ENCODE measurements around the gene EDIL3.
A peak's percentile ranks its signal among the peaks of the same experiment; 100 is the strongest.
"Not testable (repeated sequence)": the region's sequence is repeated elsewhere in the genome, so short reads cannot be mapped to it uniquely, and the experiment has no call there.

The EDIL3 gene

DNA sequence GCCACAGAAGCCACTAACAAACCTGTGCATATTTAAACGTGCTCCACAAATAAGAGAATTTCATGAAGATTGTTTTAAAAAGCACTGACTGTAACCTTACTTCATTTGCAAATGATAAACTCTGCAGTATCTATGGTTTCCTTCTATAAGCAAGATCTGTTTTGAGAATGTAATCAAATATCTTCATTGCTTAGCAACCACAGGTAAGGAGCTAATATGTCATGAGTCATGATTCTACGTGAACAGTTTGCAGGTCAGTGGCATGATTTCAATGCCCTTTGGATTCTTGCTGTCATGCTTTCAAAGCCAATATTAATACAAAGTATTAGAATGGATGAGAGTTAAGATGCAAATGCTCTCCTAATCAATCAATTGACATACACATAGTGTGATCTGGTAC lies 325.0 kb downstream of the EDIL3 start:
- peak; percentile 5 for DNase-seq (ENCODE audit: low spot score)

DNA sequence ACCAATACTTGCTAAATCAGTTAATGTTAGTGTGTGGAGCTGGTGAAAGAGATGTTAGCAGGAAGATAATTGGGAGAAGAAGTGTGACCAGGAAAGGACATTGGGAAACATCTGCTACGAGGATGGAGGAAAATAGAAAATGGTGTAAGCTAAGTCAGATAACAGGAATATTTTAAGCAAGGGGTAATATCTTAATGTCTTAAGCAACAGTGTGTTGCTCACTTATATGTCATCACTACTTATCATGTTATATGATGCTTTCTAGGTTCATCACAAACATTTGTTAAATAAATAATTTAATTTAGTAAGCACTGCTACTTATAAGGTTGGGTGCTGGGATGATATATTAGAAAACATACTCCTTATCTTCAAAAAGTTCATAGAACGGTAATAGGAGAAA lies 326.1 kb downstream of the EDIL3 start:
- DNase-seq (ENCODE audit: low spot score), result no peak

DNA sequence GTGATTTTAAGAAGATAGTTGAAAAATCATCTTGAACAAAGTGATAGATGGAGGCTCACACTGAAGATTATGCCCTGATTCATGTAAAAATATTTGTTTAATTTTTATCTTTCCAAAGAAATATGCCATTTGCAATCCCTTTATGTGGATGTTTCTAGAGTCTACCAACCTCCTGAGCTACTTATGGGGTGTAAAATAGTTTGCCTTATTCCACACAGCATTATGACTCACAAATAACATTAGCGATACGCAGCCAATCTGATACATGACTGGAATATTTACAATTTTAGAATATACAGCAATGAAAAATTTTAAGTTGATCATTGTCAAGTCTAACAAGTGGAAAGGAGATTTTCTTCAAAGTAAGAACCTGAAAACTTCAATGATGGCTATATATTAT lies 327.5 kb downstream of the EDIL3 start:
- DNase-seq (ENCODE audit: low spot score), result no peak

DNA sequence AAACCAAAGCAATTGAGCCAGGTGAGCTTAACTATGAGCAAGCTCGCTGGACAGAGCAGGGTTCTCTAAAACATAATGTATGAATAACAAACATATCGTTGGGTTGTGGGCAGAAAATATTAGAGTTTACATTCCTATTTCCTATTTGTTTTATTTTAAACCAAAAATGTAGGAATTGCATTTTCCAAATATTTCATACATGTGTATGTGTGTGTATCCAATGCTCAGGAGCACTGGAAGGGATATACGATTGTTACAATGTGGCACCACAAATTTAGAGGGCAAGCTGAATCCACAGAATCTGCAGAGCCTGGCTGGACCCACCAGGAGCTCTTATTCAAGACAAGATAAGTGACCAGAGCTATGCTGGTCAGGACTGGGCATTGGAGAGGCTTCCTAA lies 338.7 kb downstream of the EDIL3 start:
- no peak for DNase-seq (ENCODE audit: low spot score)

DNA sequence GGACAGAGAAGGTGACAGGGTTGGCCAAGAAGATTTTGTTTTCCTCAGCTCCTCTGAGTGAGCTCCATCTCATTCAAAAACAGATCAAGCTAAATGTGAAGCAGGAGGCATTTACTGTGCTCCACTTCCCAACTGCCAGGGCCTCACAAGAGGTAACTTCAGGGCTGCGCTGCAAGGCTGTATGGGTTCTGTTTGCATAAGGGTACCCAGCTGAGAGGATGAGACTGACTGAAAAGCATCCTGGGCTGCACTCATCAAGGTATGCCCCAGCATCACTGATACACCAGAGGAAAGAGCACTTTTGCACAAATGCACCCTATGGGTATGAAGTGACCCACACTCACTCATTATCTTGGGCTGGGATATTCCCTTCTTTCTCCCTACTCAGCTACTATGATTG lies 347.8 kb downstream of the EDIL3 start:
- no peak for DNase-seq (ENCODE audit: low spot score)

DNA sequence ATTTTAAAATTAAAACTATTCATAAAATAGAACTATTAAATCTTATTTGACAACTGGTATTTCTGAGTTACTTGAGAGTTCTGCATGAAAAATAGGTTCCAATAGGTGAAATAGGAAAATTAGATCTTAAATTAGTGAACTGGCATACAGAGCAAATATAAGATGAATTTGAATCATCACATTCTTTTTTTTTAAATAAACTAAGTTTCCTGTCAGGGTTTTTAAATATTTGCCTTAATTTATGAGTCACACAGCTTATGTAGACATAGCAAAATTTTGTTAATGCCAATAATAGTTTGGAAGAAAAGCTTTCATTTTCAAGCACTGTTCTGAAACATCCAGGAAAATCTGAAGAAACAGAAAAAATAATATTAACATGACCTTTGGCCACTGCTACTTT lies 352.4 kb downstream of the EDIL3 start:
- no peak for DNase-seq (ENCODE audit: low spot score)

DNA sequence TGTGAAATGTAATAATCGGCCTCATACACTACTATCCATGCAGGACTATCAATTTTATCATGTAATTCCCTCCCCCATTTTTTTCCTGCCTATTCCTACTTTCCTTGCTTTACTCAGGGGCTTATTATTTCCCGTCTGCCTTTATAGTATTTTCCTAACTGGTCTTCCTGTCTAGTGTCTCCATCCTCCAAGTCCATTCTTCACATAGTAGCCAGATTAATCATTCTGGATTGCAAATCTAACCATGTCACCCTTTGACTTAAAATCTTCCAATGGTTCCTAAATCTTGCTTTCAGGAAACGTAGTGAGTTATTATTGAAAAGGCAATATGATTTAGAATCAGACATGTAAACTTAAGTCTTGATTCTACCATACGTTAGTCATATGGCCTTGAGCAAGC lies 356.6 kb downstream of the EDIL3 start:
- DNase-seq (ENCODE audit: low spot score), result no peak

DNA sequence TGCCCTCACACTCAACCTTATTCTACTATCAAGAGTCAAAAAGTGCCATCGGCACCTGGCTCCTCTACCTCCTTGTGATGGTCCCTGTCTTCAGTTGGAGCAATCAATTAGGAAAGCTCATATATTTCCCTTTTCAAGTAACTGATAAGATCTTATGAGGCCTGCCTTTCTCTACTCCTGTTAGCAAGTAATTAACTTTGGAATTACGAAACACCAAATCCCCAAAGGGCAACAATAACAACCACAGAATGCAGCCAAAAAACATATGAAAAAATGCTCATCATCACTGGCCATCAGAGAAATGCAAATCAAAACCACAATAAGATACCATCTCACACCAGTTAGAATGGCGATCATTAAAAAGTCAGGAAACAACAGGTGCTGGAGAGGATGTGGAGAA lies 366.2 kb downstream of the EDIL3 start:
- DNase-seq (ENCODE audit: low spot score), result not testable (repeated sequence)

DNA sequence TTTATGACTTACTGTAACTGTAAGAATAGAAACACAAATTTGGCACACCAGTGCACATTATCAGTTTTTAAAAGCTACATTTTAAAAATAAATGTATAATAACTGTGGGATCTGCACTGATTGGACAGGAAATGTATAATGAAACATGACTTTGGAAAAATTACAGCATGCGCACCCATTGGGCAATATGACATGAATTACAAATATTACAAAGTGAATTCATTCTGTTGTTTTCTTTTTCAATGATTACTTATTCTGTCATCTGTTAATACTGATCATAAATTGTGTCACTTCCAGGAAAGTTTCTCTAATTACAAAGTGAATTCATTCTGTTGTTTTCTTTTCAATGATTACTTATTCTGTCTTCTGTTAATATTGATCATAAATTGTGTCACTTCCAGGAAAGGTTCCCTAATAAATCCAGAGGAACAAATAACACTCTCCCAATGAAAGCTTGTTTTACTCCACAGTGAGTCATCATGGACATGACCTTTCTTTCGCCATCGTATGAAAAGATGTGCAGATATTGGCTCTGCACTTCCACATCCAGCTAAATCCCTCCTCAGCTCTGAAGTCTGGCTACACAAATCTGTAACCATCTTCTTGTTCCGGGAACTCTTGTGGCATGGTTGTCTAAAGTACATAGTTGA lies 367.0 kb downstream of the EDIL3 start:
- DNase-seq (ENCODE audit: low spot score), result no peak

DNA sequence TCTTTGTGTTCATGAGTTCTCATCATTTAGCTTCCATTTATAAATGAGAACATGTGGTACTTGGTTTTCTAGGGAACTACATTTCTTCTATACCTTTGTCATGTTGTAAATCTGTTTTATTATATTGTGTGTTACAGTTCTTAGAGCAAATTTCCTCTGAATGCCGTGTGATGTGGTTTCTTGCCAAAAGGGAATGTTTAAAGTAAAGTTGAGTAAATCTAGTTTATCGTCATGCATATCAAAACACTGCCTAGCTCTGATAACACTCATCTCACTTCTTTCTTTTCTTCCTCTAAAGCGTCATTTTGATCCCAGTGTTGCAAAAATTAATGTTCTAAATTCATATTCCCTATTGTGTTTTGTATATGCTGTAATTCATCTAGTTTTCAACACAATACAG lies 368.6 kb downstream of the EDIL3 start:
- no peak for DNase-seq (ENCODE audit: low spot score)

DNA sequence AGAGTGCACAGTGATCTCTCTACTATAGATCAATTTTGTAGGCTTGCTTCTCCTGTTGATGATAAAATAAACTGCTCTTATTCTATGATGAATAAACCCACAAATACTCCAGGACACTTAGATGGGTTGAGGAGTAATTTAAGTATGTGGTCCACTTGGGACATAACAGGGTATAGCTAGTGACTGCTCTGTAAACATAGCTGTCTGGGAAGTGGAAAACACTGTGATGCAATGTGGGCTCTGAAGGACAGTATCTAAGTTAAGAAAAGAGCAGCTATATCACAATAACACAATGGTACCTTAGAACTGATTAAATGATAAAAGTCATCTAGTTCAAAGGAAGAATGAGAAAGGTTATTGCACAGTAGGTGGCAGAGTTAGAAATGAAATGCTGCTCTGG lies 369.7 kb downstream of the EDIL3 start:
- no peak for DNase-seq (ENCODE audit: low spot score)

DNA sequence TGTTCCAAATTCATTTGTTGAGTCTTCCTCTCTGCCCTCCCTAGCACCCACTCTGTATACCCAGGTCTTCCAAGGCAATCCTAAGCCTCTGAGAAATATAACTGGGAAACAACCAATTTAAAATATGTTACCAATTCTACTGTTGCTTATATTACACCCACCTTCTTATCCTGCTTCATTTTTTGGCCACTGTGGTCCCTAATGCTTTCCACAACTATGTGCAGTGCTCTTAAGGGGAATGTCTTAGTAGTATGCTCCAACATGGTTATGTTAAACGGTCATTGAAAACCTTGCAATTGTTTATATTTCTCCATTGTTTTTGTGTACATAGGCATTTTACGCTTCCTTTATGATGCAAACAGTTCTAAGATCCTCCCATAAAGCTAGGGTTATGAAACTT lies 390.9 kb downstream of the EDIL3 start:
- no peak for DNase-seq (ENCODE audit: low spot score)

DNA sequence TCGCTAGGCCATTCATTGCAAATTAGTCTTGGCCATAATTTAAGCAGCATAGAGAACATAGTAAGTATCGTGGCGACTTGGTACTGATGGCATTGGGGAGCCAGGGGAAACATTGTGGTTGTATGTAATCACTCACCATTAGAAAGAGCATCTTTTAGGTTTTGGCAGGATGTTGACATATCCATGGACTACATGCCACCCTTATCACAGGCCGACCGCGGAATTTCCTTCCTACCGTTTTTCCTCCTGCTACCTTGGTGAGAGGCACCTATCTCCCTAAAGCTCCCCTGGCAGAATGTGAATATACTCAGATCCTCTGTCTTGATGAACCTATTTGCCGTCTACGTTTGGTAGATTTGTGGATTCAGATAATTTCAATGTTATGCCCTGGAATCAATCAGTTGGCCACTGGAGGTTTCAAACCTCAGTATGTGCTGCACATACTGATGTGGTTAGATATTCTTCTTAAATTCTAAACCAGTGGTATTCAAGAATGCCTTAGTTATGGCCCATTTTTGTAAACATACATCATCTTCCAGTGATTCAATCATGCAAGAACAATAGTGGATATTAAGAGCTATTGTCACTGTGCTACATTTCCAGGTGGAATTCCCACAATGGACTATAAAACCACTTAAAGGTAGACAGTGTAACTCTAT lies 393.0 kb downstream of the EDIL3 start:
- peak; percentile 17 for DNase-seq (ENCODE audit: low spot score)

DNA sequence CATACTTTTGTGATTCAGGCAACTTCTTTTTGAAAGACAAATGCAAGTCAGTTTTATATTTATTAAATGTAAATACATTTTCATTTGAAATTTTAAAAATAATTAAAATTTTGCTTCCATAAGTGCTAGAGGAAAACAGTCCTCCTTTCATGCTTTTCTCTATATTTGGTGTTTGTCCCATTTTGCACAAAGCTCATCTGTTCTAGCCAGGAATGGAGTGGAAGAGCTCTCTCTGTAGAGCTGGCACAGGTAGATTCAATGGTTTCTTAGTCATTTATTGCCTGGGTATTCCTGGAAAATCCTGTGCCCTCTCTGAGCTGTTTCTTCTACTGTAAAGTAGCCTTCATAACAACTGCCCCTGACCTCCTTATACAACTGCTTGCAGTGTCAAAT lies 396.4 kb downstream of the EDIL3 start:
- DNase-seq (ENCODE audit: low spot score), result no peak

DNA sequence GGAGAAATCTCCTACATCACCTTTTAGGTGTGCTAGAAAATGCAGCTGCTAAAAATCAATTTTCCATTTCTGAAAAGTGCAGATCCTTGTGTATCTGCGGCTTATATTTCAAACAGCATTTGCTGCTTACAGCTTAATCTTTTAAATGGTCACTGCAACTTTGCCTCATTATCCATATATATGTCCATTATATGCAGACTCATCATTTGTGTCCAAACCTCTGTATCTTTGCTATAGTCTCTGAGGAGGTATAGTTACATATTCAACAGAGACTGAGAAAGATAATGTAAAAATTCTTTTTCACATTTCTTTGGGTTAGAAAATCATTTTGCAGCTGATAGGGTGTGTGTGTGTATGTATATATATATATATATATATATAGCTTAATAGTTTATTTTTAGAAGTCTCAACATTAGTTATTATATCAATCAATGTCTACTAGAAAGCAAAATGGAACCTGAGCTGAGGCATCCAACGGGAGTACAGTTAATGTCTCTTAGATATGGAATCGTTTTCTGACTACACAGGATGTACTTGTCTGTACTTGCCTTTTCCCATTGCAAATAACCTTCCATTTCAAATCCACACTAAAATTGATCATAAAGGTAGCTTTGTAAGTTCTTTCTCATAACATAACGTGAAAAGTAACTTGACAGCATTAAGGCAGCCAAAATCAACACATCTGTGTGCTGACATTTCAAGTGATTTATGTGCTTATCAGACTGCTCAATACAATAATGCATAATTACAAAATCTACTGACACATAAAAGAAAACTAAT lies 397.0 kb downstream of the EDIL3 start:
- DNase-seq (ENCODE audit: low spot score), result no peak

DNA sequence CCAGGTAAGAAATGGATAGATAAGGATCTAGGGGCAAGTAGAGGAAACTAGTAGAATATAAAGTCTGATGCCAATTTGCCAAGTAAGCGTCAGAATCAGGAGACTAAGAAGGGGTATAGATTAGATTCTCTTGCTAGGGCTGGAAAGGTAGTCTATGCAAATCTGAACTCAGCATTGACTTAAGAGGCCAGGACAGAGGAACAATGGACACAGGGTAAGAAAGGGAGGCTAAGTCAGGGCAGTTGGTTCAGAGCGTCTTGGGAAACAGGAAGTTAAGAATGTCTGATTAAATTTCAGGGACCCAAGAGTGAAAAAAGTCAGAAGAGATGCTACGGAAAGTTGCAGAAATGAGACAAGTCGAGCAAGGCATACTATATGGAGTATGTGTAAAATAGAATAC lies 400.8 kb downstream of the EDIL3 start:
- DNase-seq (ENCODE audit: low spot score), result no peak

DNA sequence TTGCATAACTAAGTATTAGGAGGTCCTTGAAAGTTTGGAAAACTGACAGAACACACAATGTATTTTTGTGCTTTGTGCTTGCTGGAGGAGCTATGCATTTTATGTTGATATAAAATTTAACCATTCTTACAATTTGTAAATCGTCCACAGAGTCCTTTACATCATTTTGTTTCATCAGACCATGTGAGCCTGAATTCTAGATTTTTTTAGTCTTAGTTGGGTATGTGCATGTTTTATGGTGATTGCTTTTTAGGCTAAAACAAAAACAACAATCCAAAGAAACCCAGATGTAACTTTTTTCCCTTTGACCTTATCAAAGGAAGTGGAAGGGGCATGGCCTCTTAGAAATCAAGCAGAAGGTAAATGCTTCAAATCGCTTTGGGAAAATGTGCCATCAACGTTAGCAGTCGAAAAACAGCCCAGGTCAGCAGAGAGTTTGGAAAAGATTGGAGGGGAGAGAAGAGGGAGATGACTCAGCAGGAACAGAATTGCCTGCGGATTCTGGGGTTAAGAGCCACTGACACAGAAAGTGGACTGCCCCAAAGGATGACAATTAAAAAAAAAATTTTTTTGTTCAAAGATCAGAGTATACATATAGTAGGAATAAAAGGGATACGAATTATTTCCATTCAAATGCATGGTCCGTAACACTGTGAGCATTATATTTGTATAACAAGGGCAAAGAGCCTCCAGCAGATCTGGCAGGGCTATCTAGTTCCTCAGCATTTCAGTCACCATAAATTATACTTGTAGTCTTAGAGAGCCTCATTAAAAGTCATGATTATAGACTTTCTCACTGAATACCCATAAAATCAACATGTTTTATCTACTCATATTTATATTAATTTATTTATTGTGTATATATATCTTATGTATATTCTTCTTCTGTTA lies 410.5 kb downstream of the EDIL3 start:
- no peak for DNase-seq (ENCODE audit: low spot score)

DNA sequence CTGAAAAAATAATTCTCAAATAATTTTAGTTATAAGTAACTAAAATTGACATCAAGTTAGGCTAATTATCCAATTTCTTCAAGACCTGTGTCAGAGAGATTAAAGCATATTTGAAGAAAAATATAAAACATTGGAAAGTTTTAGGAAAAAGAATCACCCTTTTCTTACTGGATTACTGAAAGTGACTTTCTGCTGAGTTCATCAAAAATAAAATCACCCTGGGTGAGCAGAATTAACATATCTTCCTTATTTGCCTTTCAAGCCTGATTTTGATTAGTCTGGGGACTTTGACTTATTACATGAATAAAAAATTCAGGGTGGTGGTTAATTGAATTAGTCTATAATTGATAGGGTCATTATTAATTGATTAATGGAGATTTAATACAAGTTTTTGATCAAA lies 411.8 kb downstream of the EDIL3 start:
- DNase-seq (ENCODE audit: low spot score), result no peak

DNA sequence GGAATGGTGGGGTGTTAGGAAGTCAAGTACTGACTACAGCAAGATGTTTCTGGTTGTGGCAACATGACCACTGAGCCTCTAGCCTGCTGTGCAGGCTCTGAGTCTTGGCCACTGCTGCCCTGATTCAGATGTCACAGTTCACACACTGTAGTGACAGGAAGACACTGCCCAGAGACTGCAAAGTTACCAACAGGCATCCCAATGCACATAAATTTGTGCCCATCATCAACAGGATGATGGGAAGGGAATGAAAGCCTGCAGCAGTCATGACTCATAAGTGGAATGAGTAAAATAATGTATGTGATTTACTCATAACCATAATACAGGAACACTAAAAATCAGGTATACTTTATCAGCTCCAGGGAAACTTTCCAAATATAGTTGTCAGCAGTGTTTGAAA lies 412.4 kb downstream of the EDIL3 start:
- no peak for DNase-seq (ENCODE audit: low spot score)

DNA sequence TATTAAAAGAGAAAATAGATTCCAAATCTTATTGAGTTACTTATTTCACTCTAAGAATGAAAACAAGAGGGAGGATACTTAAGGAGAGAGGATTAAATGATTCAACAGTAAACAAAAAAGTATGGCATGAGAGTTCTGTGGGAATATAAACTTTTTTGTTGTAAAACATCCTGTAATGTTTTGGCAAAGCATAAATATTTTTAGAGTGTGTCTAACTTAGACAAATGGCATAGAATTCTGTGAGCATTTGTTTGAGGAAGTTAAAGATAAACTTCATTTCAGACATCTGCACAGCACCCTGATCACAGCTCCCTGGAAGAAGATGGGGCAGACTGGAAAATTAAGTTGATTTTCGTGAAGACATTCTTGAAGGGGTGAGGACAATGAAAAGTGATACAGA lies 417.3 kb downstream of the EDIL3 start:
- DNase-seq (ENCODE audit: low spot score), result no peak

DNA sequence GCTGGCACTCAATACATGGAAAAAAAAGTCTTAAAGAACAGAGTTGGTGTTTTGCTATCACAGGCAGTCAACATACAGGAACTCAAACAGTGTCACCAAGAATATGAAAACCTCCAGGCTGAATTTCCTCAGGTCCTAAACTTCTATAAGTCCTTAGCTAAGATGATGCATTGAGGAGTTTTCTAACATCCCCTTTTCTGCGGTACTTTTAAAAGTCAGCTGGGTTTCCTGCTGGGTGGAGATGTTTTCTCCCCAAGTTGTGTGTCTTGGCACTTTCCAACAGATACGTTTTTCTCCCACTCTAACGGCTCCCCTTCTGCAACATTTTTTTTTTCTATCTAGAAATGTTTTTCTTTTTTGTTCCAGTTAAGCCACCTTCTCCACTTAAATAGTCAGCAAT lies 419.2 kb downstream of the EDIL3 start:
- no peak for DNase-seq (ENCODE audit: low spot score)

DNA sequence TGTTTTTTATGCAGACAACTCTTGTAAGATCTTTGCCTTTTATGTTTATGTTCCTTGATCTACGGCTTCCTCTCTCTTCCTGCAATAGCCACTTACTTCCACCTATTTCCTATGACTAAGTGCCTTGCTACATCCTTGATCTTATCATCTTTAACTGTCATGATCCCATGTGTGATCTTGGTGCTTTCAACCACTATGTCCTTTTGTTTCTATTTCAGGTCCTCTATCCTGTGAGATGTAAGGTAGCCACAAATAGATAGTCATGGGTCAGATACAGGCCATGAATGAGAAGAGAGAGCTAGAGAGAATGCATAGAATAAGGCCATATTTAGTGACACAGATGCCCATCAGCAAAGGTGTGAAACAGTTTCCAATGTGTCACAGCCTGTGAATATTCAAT lies 420.4 kb downstream of the EDIL3 start:
- no peak for DNase-seq (ENCODE audit: low spot score)

DNA sequence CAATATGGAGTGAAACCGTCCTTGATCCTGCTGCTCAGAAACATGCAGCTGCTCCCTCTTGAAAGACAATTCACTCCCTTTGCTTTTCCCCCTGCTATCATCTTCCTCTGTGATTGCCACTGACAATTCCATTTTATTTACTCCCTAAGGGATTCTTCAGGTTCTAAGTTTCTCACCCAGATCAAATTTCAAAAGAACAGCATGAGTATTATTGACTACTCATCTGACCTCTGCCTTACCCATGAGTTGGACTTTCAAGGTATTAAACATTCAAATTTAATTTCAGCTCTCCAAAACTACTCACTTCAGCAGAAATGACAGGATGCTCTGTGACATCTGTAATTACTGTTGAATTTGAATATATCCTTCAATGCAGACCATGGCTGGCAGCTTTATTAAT lies 427.5 kb downstream of the EDIL3 start:
- DNase-seq (ENCODE audit: low spot score), result no peak
